Stromal cell of bone marrow (primary cell): Measurements from ENCODE around the gene MTF1.
A peak's percentile ranks its signal among the peaks of the same experiment; 100 is the strongest.

ENCODE experiments used
- DNase-seq: peaks from one replicate; pipeline ENCODE4 v3.0.0-alpha.2; 2012; ENCODE audit warnings: low read depth

The MTF1 gene

DNA sequence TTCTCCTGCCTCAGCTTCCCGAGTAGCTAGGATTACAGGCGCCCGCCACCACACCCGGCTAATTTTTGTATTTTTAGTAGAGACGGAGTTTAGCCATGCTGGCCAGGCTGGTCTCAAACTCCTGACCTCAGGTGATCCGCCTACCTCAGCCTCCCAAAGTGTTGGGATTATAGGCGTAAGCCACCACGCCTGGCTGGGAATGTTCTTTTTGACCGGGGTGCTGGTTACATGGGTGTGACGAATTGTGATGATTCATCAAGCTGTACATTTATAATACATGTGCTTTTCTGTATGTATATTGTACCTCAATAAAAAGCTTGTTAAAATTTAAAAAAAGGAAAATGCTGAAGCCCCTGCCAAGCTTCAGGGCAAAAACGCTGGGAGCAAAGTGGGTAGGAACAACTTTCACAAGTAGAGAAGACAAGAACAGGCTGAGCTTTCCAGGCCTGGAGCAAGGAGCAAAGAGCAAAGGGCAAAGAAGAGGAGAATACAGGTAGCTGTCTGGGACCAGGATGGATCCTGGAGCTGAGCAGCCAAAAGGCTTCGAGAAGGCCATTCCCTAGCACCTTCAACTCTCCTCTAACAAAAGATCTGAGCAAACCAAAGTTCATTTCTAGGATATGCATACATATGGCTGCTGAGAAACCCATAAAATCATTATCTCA, 30.9 kb downstream of the MTF1 start:
- no peak for DNase-seq

DNA sequence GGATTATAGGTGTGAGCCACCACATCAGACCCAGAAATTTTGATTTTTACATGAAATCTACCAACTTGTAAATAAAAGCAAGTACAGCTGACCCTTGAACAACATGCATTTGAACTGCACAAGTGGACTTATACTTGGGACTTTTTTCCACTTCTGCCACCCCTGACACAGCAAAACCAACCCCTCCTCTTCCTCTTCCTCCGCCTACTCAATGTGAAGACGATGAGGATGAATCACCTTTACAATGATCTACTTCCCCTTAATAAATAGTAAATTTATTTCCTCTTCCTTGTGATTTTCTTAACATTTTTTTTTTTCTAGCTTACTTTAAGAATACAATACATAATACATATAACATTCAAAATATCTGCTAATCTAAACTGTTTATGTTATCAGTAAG, 33.9 kb downstream of the MTF1 start:
- no peak for DNase-seq

DNA sequence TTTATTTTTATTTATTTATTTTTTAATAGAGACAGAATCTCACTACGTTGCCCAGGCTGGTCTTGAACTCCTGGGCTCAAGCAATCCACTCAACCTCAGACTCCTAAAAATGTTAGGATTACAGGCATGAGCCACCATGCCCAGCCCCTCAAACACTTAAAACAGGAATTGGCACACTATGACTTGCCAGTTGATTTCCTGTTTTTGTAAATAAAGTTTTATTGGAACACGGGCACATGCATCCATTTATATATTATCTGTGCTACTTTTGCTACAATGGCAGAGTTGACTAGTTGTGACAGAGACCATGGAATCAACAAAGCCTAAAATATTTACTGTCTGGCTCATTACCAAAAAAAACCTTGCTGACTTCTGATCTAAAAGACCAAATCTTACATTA, 35.4 kb downstream of the MTF1 start:
- DNase-seq = no peak

DNA sequence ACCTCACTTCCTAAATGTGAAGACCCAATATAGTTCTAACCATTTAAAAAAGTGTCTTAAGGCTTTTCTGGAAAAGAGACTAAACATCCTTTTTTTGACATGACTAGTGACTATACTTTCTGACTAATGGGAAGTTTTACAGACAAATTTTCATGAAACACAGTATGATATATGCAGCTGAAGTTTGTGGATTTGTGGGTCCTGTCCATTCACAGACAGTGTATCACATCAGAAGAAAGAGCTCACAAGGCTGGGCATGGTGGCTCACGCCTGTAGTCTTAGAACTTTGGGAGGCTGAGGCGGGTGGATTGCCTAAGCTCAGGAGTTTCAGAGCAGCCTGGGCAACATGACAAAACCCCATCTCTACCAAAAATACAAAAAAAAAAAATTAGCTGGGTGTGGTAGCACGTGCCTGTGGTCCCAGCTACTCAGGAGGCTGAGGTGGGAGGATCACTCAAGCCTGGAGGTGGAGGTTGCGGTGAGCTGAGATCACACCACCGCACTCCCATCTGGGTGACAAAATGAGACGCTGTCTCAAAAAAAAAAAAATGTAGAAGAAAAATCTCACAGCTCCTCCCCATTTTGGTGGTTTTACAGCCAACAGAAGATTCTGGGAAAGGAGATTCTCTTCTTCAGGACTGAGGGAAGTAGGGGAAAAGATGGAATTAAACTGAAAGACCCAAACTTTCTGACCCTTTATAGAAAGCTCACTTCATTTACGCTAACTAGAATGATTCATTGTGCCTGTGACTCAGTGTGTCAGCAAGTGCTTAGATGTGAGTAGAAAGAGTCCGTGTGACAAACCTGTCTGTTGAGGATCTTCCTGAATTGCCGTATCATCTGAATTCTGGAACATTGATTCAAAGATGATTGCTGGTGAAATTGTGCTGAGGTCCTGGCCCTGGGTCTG, 36.2 kb downstream of the MTF1 start:
- DNase-seq = no peak

DNA sequence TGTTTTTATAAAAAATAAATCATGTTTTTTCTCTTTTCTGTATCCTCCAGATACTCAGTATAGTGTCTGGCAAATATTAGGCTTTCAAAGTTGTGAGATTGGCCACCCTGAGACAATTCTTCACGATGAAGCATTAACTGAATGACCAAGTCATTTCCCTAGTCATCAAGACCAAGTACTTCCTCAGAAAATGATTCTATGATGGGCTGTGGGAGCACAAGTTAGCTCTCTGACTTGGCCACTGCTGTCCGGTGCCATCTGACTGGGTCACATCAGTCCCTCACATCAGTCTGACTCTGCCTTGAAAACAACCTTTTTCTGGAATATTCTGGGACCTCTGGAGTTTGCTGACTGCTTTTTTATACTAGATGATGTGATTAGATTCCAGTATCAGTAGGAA, 37.9 kb downstream of the MTF1 start:
- DNase-seq = no peak

DNA sequence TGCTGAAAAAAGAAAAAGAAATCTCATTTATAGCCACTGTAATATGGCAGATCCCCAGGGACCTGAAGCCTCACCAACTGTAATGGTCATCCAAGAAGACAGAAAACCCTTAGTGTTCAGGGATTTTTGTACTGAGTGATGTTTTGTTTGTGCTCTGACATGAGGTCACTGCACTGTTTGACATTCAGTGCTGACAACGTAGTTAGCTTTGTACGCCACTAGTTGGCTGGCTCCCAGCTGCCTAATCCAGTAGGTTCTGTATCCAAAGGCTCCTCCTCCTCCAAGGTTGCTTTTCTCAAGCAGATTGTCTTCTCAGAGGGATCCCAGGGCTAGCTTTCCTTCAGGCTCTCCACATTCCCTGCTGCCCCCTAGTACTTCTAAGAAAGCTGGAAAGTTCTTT, 41.9 kb downstream of the MTF1 start:
- no peak for DNase-seq

DNA sequence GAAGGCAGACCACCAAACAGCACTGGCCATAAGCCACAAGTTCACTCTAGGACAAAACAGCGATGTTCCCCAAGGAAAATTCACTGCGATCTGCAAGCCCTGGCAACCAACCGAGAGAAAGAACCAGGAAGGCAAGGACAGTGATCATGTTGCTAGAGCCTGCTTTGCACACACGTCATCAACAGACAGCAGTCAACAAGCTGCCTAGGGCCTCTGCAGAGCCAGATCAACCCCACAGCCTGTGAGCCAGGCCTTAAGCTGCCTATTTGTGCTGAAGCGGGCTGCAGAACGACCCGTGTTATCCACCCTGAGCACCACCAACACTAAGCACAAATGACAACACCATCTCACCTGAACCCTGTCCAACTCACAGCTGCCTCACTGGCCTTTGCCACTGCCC, 45.1 kb downstream of the MTF1 start:
- peak; percentile 9 for DNase-seq

DNA sequence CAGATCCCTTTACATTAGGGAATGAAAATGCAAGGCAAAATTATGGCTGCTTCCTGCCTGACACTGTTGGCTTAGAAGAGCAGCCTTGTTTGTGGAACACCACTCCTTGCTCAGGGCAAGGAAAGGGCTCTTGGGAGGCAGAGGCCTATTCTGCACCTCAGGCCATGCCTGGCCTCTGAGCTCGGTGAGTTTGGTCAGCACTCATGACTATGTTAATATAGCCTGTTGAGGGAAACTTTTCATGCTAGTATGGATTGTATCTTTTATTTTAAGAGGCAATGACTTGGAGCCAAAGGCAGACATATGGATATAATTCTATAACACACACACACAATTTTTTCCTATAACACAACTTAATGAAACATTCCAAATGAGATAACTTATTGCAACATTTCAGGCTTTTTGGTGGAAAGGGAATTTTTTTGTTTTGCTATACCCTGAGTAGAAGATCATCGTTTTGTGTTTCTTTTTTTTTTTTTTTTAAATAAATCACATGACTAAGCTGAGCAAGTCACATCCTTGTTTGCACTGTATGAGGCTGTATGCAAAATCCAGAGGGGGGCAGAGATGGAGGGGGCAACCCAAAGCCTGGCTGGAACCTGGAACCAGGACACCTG, 45.8 kb downstream of the MTF1 start:
- no peak for DNase-seq

DNA sequence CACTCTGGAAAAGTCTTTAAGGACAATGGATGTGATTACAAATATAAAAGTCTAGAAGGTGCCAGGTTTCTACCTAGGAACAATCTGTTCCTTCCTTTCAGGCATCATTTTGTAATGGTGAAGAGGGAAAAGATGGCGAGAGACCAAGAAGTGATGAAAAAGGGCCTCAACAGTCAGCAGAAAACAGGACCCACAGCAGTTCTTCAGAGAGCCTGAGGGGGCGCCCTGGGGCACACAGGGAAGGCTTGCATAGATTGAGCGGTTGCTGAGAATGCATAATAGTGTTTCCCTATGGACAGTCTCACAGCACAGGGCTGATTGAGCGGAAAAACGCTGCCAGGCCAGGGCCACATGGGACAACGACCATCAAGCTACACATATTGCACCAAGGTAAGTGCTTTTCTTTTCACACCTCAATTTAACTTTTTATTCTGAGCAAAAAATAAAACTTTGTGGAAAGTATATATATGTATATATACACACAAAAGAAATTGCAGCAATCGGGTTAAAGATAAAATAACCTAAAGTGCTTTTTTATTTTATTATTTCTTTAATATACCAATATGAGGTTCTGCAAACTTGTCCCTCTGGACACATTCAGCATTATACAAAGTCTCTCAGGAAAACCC, 48.3 kb downstream of the MTF1 start:
- peak; percentile 69 for DNase-seq

DNA sequence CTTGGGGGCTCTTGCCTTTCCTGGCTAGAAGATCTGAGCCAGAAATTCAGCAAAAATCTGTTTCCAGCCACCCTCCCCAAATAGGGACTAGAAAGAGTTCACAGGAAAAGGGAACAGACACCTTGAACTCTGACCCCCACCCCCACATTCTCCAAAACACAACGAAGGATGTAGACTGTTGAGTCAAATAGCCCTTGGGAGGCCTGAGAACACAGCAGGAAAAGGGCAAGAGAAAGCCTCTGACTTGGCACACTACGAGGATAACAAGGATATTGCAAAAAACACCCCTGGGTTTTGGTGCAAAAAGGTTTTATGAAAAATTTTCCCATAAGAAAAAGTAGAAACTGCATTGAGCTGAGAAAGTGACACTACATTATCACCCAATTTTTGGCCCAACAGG, 49.5 kb downstream of the MTF1 start:
- DNase-seq = peak; percentile 49

DNA sequence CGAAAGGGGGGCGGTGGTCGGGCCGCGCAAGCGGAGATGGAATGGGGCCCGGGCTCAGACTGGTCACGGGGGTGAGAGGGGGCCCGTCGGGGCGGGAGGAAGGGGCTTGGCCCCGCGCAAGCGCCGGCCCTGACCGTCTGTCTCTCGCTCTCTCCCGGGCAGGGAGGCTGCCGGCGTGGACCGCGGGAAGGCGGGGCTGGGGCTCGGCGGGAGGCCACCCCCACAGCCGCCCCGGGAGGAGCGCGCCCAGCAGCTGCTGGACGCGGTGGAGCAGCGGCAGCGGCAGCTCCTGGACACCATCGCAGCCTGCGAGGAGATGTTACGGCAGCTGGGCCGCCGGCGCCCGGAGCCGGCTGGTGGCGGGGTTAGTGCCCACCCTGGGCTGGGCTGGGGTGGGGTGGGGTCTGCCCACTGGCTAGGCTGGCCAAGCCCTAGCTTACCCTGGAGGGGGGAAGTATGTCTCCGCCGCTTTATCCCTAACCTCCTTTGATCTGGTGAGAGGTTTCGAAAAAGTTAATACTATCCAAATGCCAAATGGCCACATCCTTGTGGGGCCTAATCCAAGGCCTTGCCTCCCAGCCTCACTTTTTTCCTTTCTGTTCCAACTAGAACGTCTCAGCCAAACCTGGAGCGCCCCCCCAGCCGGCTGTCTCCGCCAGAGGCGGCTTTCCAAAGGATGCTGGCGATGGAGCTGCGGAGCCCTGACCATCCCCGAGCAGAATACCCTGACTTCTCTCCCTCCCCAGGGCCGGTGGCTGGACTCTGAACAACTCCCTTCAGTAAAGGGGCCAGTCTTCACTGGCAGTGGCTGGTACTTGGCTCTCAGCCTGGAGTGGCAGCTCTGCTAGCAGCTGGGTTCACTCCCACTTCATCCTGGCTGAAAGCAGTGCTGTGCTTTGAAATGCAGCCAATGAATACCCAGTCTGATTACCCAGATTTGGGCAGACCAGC, 50.7 kb downstream of the MTF1 start:
- peak; percentile 57 for DNase-seq

DNA sequence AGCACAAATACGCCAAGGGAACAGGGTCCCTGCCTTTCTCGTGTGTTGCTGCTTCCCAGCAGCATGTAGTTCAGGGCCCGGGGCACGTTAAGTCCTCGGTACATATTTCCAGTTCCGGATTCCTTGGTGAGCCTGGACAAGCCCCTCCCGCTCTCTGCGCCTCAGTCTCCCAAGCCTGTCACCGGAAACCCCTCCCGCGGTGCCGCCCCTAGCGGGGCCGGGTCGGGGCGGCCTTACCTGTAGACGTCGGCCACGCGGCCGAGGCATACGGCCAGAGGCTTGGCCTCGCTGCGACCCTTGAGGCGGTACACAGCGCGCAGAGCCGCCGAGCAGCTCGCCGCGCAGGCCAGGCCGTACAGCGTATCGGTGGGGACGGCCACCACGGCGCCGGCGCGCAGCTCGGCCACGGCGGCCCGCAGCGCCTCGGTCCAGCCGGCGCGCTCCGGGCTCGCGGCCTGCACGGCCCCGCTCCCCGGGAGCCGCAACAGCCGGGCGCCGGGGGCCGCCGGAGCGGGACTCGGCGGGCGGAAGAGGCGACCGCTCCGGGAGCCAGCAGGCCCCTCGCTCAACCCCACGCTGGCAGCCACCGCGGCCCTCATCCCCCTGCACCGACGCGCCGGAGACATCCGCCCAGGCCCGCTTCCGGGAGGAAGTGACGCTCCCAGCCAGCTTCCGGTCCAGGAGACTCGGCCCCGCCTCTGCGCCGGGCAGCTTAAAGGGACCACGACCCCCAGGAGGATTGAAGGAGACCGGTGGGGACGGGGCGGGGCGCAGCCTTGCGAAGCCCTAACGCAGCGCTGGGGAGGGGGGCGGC, 51.6 kb downstream of the MTF1 start, which contains the start of the genes C1orf122 and YRDC:
TSS of gene C1orf122 (plus strand) at position 236 of the 814 bp plus-strand sequence. CDS start 615 bp downstream, outside the sequence.
TSS of gene YRDC (minus strand) at position 654 of the 814 bp plus-strand sequence. CDS start at position 626, 28 bp downstream.
- peak; percentile 80 for DNase-seq

DNA sequence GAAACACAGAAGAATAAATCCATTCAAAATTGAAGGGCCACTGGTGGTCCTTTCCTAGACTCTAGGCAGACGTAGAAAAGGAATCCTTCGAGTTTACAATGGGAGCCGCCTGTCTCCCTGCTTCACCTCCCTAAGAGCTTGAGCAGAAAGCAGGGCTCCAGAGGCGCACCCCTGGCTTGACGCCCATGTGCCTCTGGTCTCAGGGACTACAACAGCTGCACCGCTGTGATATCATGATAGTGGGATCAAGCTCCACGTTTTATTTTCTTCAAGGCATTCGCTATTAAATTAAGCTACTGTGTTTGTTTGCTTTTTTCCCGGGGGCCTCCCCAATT, 52.2 kb downstream of the MTF1 start:
- no peak for DNase-seq

DNA sequence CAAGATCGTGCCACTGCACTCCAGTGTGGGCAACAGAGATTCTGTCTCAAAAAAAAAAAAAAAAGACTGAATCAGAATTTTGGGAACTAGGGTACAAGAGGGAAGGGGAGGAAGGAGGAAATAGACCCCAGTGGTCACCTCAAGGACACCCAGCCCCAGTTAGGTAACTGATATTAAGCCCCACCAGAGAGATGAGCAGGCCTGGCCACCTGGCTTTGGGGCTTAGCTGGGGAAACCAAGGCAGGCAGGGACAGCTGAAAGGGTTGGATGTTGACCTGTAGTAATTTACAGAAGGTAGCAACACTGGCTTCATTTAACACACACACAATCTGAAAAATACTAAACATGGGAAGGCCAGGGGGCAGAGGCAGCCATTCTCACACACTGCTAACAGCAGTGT, 57.0 kb downstream of the MTF1 start:
- DNase-seq = no peak

DNA sequence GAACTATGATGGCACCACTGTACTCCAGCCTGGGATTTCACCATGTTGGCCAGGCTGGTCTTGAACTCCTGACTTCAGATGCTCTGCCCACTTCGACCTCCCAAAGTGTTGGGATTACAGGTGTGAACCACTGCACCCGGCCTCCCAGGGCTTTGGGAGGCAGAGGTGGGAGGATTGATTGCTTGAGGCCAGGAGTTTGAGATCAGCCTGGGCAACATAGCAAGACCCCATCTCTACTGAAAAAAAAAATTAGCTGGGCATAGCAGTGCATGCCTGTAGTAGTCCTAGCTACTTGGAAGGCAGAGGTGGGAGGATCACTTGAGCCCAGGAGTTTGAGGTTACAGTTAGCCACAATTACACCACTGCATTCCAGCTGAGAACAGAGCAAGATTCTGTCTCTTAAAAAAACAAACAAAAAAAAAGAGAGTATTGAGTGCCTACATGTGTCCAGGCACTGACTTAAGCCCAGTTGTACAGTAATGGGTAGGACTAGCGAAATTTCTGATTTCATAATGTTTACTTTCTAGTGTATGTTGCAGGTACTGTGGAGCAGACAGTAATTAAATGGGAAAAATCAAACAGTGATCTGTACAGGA, 61.5 kb downstream of the MTF1 start:
- DNase-seq = no peak

DNA sequence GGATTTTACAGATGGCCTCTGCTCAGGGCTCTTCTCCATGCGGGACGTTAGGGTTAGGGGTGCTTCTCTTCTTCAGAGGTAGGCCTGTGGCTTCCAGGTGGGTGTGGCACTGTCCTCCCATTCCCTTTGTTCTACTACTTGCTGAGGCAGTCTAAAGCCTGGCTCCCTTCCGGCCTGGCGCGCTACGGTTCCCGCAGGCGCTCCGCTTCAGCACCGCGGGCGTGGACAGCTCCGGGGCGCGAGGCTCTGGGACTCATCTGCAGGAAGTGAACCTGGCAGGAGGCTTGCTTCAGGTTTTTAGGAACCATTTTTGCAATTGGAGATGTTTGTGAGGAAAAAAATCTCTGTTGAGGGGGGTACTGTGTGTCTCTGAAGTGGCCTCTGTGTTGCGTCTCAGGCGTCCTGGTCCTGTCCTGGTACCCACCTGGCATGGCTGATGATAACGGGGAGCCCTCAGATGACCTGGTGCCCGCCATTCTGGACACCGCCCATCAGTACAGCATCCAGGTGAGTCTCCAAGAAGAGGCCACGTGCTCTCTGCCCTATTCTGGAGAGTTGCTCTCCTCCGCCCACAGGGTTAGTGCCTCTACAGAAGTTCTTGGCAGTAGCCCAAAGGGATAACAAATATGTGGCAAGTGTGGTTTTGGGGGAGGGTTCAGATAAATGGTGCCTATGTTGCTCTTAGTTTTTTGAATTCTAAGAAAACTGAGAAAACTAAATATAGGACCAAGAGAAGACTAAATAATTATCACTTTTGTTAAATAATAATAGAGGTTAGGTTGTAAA, 63.9 kb downstream of the MTF1 start:
- DNase-seq = no peak

DNA sequence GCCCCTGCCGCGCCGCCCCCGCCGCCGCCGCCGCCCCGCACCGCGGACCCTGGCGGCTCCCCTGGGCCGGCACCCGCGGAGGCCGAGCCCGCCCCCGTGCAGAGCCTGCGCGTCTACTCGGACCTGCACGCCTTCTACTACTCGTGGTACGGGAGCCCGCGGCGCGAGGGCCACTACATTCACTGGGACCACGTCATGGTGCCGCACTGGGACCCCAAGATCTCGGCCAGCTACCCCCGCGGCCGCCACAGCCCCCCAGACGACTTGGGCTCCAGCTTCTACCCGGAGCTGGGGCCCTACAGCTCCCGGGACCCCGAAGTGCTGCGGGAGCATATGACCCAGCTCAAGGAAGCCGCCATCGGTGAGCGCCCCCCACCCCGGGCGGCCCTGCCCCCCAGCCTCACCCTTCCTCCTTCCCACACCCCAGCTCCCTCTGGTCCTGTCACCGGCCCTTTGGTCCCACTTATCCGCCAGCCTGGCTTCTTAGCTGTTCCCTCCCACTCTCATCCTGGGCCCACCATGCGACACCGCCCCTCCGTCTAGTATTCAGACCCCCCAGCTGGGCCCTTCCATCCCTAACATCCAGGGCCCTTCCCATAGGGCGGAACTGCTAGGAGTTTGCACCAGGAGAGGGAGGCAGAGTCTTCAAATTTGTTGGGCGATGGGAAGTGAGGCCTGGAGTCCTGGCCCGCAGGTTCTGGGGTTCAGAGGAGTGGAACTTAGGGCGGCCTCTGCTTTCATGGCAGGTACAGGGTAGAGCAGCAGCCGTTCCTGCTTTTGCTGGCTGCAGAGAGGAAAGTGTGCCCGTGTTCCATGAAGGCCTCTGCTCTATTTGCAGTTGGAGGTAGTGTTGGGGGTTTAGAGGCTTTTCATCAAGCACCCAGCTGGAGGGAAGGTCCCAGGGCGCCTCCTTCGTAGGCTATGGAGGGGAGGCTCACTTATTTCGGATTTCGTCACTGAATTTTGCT, 64.7 kb downstream of the MTF1 start:
- DNase-seq = no peak

DNA sequence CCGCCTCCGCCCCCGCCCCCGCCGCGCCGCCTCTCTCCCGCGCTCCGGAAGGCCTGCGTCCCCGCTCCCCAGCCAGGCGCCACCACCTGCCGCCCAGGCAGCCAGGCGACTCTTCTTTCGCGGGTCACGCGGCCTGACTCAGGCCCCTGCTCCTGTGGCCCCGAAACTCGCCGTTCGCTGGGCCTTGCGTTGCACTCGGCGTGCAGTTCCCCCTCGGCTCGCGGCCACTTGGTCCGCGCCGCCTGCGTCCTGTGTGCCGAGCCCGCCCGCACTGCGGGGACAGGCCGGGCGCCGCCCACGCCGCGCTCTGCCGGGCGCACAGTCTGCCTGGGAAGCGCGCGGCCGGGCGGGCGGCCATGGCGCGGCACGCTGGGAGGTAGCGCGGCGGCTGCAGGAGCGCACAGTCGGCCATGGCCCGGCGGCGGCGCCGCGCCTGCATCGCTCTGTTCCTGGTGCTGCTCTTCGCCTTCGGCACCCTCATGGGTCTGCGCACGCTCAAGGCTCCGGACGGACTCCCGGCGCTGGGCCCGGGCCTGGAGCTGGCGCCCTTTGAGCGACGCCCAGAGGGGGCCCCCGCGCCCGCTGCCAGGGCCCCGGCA, 65.5 kb downstream of the MTF1 start, which contains the start of gene MANEAL:
TSS of gene MANEAL (plus strand) at position 75 of the 599 bp plus-strand sequence. CDS start at position 411, 336 bp downstream.
- no peak for DNase-seq
